Measurements from ENCODE around the gene CA12.

The CA12 gene

DNA sequence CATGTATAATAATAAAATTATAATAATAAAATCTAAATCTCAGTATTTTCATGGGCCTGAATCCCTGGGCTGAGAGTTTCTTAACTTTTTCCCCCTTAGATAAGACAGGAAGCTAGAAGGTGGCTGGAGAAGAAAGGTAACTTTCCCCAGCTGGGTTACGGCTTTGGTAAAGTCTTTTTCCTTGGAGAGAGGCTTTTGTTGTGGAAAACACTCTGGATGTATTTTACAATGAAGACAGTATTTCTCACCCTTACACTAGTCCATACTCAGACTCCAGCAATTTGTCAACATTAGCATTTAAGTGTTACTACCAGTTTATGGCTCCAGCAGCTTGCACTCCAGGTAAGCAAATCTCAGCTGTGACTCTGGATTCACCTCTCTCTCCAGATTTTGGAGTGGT, 69.4 kb downstream of the CA12 start:
- no peak overlapping the region for H3K9ac ChIP-seq (ENCODE audit: low read depth, low read length, poor library complexity, severe bottlenecking)
- H3K4me2 ChIP-seq (ENCODE audit: low read depth, low read length, poor library complexity, severe bottlenecking), result no peak overlapping the region
- no peaks in the 10 kb centered on the region for H3K36me3 ChIP-seq (ENCODE audit: insufficient read depth, low read length)
- H4K20me1 ChIP-seq (ENCODE audit: insufficient read depth, low read length, poor library complexity, severe bottlenecking), result no peaks in the 10 kb centered on the region
- no peaks in the 10 kb centered on the region for H3K9me3 ChIP-seq (ENCODE audit: insufficient read depth, low read depth, low read length)
- H3K27me3 ChIP-seq (ENCODE audit: insufficient read depth, low read length, poor library complexity, severe bottlenecking), result no peaks in the 10 kb centered on the region
- no peaks in the 10 kb centered on the region for H3K9me2 ChIP-seq (replicated peaks; ENCODE audit: low read depth, low read length)
- H3K4me3 ChIP-seq (ENCODE audit: low read length, poor library complexity, severe bottlenecking), result no peak overlapping the region
- H2AFZ ChIP-seq (ENCODE audit: low read length), result no peak overlapping the region
- no peak for TF ChIP-seq EZH2phosphoT487 (IDR thresholded peaks at IDR 0.05; ENCODE audit: borderline replicate concordance)
- TF ChIP-seq, protein P1, sequence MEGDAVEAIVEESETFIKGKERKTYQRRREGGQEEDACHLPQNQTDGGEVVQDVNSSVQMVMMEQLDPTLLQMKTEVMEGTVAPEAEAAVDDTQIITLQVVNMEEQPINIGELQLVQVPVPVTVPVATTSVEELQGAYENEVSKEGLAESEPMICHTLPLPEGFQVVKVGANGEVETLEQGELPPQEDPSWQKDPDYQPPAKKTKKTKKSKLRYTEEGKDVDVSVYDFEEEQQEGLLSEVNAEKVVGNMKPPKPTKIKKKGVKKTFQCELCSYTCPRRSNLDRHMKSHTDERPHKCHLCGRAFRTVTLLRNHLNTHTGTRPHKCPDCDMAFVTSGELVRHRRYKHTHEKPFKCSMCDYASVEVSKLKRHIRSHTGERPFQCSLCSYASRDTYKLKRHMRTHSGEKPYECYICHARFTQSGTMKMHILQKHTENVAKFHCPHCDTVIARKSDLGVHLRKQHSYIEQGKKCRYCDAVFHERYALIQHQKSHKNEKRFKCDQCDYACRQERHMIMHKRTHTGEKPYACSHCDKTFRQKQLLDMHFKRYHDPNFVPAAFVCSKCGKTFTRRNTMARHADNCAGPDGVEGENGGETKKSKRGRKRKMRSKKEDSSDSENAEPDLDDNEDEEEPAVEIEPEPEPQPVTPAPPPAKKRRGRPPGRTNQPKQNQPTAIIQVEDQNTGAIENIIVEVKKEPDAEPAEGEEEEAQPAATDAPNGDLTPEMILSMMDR (conservative IDR thresholded peaks at IDR 0.05; ENCODE audit: low read length), result no peak
- H3F3A ChIP-seq (ENCODE audit: low read depth), result no peaks in the 10 kb centered on the region
- H3K4me1 ChIP-seq (ENCODE audit: insufficient read depth, low read length, poor library complexity, severe bottlenecking), result no peaks in the 10 kb centered on the region
- H3K79me2 ChIP-seq (ENCODE audit: insufficient read depth, low read length), result no peaks in the 10 kb centered on the region

DNA sequence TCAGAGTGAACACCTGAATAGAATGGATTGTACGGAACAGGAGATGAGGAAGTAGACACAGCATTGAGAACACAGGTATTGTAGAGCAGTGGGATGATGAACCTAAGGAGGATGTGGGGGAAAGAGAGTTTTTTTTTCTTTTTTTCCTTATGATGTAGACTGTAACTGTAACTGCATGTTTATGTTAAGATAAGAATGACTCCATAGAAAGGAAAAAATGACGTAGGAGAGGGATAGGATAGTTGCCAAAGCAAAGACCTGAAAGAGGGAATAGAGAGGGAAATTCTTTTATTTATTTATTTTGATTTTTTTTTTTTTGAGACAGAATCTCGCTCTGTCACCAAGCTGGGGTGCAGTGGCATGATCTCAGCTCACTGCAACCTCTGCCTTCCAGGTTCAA, 71.0 kb downstream of the CA12 start:
- Histone ChIP-seq H2AFZ (ENCODE audit: low read length) (no peak overlapping the region), H3K9ac (ENCODE audit: low read depth, low read length, poor library complexity, severe bottlenecking) (no peak overlapping the region), H3K9me2 (replicated peaks; ENCODE audit: low read depth, low read length) (no peaks in the 10 kb centered on the region), H3K27me3 (ENCODE audit: insufficient read depth, low read length, poor library complexity, severe bottlenecking) (no peaks in the 10 kb centered on the region), H3K4me3 (ENCODE audit: low read length, poor library complexity, severe bottlenecking) (no peak overlapping the region), H3K4me1 (ENCODE audit: insufficient read depth, low read length, poor library complexity, severe bottlenecking) (no peaks in the 10 kb centered on the region), H3K4me2 (ENCODE audit: low read depth, low read length, poor library complexity, severe bottlenecking) (no peak overlapping the region), H3K9me3 (ENCODE audit: insufficient read depth, low read depth, low read length) (no peaks in the 10 kb centered on the region), H3K36me3 (ENCODE audit: insufficient read depth, low read length) (peaks cover 13% of the 10 kb centered on the region; the same call in 1 of the 2 replicates), H4K20me1 (ENCODE audit: insufficient read depth, low read length, poor library complexity, severe bottlenecking) (no peaks in the 10 kb centered on the region), H3F3A (ENCODE audit: low read depth) (no peaks in the 10 kb centered on the region), H3K79me2 (ENCODE audit: insufficient read depth, low read length) (no peaks in the 10 kb centered on the region)
- TF ChIP-seq, protein P1 (conservative IDR thresholded peaks at IDR 0.05; ENCODE audit: low read length), result no peak
- TF ChIP-seq EZH2phosphoT487 (IDR thresholded peaks at IDR 0.05; ENCODE audit: borderline replicate concordance), result no peak

DNA sequence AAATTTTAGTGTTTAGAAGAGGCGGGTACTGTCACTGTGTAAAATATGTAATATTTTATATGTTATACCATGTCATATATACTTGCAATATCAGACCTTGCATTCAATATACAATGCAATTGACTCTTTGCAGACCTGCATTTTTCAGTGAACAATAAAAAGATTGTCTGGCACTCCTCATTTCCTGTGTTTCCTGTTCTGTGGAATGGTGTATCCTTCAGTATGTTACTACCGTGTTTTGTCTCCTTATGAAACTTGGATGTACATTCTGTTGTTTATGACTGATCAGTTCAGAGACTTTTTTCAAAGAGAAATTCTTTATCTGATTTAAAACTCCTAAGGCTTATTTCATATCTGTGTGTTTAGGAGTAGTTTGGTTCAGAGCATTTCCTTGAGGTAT, 72.7 kb downstream of the CA12 start:
- TF ChIP-seq, protein P1 (conservative IDR thresholded peaks at IDR 0.05; ENCODE audit: low read length), result no peak
- no peak for TF ChIP-seq EZH2phosphoT487 (IDR thresholded peaks at IDR 0.05; ENCODE audit: borderline replicate concordance)
- Histone ChIP-seq H3K36me3 (ENCODE audit: insufficient read depth, low read length) (peaks cover 24% of the 10 kb centered on the region; the same call in 1 of the 2 replicates), H3K4me2 (ENCODE audit: low read depth, low read length, poor library complexity, severe bottlenecking) (no peak overlapping the region), H3K4me3 (ENCODE audit: low read length, poor library complexity, severe bottlenecking) (no peak overlapping the region), H3K9ac (ENCODE audit: low read depth, low read length, poor library complexity, severe bottlenecking) (no peak overlapping the region), H3F3A (ENCODE audit: low read depth) (no peaks in the 10 kb centered on the region), H3K79me2 (ENCODE audit: insufficient read depth, low read length) (no peaks in the 10 kb centered on the region), H2AFZ (ENCODE audit: low read length) (no peak overlapping the region), H3K9me3 (ENCODE audit: insufficient read depth, low read depth, low read length) (no peaks in the 10 kb centered on the region), H3K27me3 (ENCODE audit: insufficient read depth, low read length, poor library complexity, severe bottlenecking) (no peaks in the 10 kb centered on the region), H4K20me1 (ENCODE audit: insufficient read depth, low read length, poor library complexity, severe bottlenecking) (no peaks in the 10 kb centered on the region), H3K9me2 (replicated peaks; ENCODE audit: low read depth, low read length) (no peaks in the 10 kb centered on the region), H3K4me1 (ENCODE audit: insufficient read depth, low read length, poor library complexity, severe bottlenecking) (no peaks in the 10 kb centered on the region)
